Activated T-helper 17 cell treated with anti-CD3 and anti-CD28 coated beads, Interleukin-2, amount 50 U/mL, for 72 hours (primary cell): ENCODE measurements around the gene GSK3B. TPM values are rescaled to one million over a fixed set of nuclear protein-coding genes. Genes with fewer than 3 reads are reported as not detected.

Experiments used
- ATAC-seq: fragments of 150-1000 bp; cut with Tn5 transposase; replicated peaks from 2 replicates; pipeline ENCODE4 v1.10.0; 2021; ENCODE audit warnings: mild to moderate bottlenecking, moderate library complexity
- H3K27ac Mint-ChIP-seq: one replicate; pipeline ENCODE4 v1.8.0; 2022; ENCODE audit warnings: mixed read lengths
- H3K27me3 Mint-ChIP-seq: one replicate; pipeline ENCODE4 v1.8.0; 2022; ENCODE audit warnings: mixed read lengths
- H3K36me3 Mint-ChIP-seq: one replicate; pipeline ENCODE4 v1.8.0; 2022; ENCODE audit warnings: low read depth, mild to moderate bottlenecking, mixed read lengths
- H3K4me1 Mint-ChIP-seq: one replicate; pipeline ENCODE4 v1.8.0; 2022; ENCODE audit warnings: mixed read lengths
- H3K4me3 Mint-ChIP-seq: one replicate; pipeline ENCODE4 v1.8.0; 2022; ENCODE audit warnings: mild to moderate bottlenecking, mixed read lengths
- H3K9me3 Mint-ChIP-seq: one replicate; pipeline ENCODE4 v1.8.0; 2022; ENCODE audit warnings: mixed read lengths
- total RNA-seq, 2 donors: library from RNA; stranded (reverse); gene quantifications; one replicate each; pipeline ENCODE4 v1.2.3, GENCODE V29; 2022

GSK3B gene
- total RNA-seq, 2 donors from 2014 or later: 31.5 to 36.9 TPM

- Mint-ChIP-seq H3K4me3 (no peak overlapping the region), H3K27ac (no peak overlapping the region), H3K4me1 (no peaks in the 10 kb centered on the region), H3K36me3 (no peaks in the 10 kb centered on the region), H3K9me3 (no peaks in the 10 kb centered on the region), H3K27me3 (no peaks in the 10 kb centered on the region)
- ATAC-seq: no peak
These were observed 19.2 kb upstream of the GSK3B start for GRCh38 chr3:120113128-120114116.

GRCh38 chr3:120111898-120112297, 17.7 kb upstream of the GSK3B start:
- Mint-ChIP-seq H3K4me3 (no peak overlapping the region), H3K27me3 (no peaks in the 10 kb centered on the region), H3K27ac (no peak overlapping the region), H3K4me1 (no peaks in the 10 kb centered on the region), H3K9me3 (no peaks in the 10 kb centered on the region), H3K36me3 (no peaks in the 10 kb centered on the region)
- ATAC-seq: no peak

DNA sequence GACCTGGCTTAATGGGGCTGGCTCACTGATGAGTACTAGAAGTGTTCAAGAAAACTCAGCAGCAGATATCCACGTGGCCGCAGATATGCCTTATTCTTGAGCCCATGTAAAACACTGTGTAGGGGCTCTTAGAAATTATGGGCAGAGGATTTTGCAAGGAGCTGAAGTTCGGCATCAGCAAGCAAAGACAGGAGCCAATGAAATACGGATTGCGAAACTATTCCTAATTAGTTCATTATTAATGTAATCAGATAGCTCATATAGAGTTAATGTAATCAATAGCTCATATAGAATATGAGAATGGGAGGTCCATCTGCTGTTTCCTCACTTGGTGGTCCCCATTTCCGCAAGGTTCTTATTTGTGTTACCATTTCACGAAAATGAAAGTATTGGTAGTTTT, 9.0 kb upstream of the GSK3B start:
- ATAC-seq: no peak
- Mint-ChIP-seq H3K9me3 (no peaks in the 10 kb centered on the region), H3K4me3 (no peak overlapping the region), H3K27ac (no peak overlapping the region), H3K36me3 (peaks cover 9% of the 10 kb centered on the region), H3K4me1 (no peaks in the 10 kb centered on the region), H3K27me3 (no peaks in the 10 kb centered on the region)

DNA sequence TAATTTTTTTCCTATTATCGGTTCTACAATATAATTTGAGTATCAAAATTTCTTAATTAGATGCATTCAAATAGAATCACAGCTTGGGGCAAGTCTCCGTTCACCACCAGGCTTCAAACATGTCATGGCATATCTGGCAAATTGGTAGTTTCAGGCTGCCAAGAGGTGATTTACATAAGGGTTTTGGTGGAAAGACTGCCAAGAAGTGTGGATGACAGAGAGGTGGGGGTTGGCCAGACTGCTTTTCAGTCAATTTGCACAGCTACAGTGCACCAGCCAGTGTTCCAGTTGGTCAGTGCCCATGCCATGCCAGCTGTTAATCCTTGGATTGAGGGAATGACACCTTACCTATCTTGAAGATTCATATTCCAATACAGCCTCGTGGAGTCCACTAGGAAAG, 8.4 kb upstream of the GSK3B start:
- no peak overlapping the region for H3K4me3 Mint-ChIP-seq
- no peak for ATAC-seq
- no peaks in the 10 kb centered on the region for H3K4me1 Mint-ChIP-seq
- no peak overlapping the region for H3K27ac Mint-ChIP-seq
- peaks cover 9% of the 10 kb centered on the region for H3K36me3 Mint-ChIP-seq
- no peaks in the 10 kb centered on the region for H3K9me3 Mint-ChIP-seq
- no peaks in the 10 kb centered on the region for H3K27me3 Mint-ChIP-seq

GRCh38 chr3:120102232-120102631, 8.0 kb upstream of the GSK3B start:
- ATAC-seq: no peak
- H3K4me3 Mint-ChIP-seq: no peak overlapping the region
- H3K36me3 Mint-ChIP-seq: peaks cover 9% of the 10 kb centered on the region
- H3K27ac Mint-ChIP-seq: no peak overlapping the region
- H3K4me1 Mint-ChIP-seq: no peaks in the 10 kb centered on the region
- no peaks in the 10 kb centered on the region for H3K27me3 Mint-ChIP-seq
- no peaks in the 10 kb centered on the region for H3K9me3 Mint-ChIP-seq

- no peak for ATAC-seq
- H3K4me3 Mint-ChIP-seq: no peak overlapping the region
- H3K9me3 Mint-ChIP-seq: no peaks in the 10 kb centered on the region
- no peaks in the 10 kb centered on the region for H3K27me3 Mint-ChIP-seq
- H3K36me3 Mint-ChIP-seq: peaks cover 9% of the 10 kb centered on the region
- H3K27ac Mint-ChIP-seq: no peak overlapping the region
- no peaks in the 10 kb centered on the region for H3K4me1 Mint-ChIP-seq
These were observed 7.4 kb upstream of the GSK3B start for GRCh38 chr3:120101624-120102023.

- Mint-ChIP-seq H3K4me3 (no peak overlapping the region), H3K27ac (no peak overlapping the region), H3K9me3 (no peaks in the 10 kb centered on the region), H3K4me1 (peaks cover 5% of the 10 kb centered on the region), H3K36me3 (peaks cover 12% of the 10 kb centered on the region), H3K27me3 (no peaks in the 10 kb centered on the region)
- no peak for ATAC-seq
These were observed 6.5 kb upstream of the GSK3B start for GRCh38 chr3:120100711-120101110.

DNA sequence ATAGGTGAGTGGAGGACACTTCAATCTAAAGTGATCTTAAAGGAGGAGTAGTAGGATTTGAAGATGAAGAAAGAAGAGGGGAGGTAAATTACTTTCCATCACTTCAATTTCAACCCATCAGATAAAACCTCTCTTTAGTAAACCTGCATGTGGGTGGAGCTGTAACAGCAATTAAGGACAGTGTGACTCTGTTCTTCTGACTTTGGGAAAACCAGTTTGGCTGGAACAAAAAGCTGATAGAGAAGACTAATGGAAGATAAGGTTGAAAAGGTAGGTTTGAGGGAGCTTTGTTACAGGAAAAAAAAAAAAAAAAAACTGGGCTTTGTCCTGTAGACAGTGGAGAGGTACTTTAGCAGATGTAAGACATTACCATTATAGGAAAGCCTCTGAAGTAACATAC, 4.5 kb upstream of the GSK3B start:
- H3K27me3 Mint-ChIP-seq: no peaks in the 10 kb centered on the region
- no peak overlapping the region for H3K4me3 Mint-ChIP-seq
- H3K36me3 Mint-ChIP-seq: peaks cover 28% of the 10 kb centered on the region
- no peak for ATAC-seq
- peaks cover 5% of the 10 kb centered on the region for H3K4me1 Mint-ChIP-seq
- no peaks in the 10 kb centered on the region for H3K9me3 Mint-ChIP-seq
- H3K27ac Mint-ChIP-seq: no peak overlapping the region

GRCh38 chr3:120095979-120096426, 1.8 kb upstream of the GSK3B start:
- Mint-ChIP-seq H3K4me3 (no peak overlapping the region), H3K9me3 (no peaks in the 10 kb centered on the region), H3K4me1 (peaks cover 5% of the 10 kb centered on the region), H3K27me3 (no peaks in the 10 kb centered on the region), H3K27ac (no peak overlapping the region), H3K36me3 (peaks cover 28% of the 10 kb centered on the region)
- no peak for ATAC-seq

GRCh38 chr3:120095226-120095978, 1.2 kb upstream of the GSK3B start:
- Mint-ChIP-seq H3K4me3 (no peak overlapping the region), H3K9me3 (no peaks in the 10 kb centered on the region), H3K27ac (no peak overlapping the region), H3K27me3 (no peaks in the 10 kb centered on the region), H3K36me3 (peaks cover 28% of the 10 kb centered on the region), H3K4me1 (peaks cover 5% of the 10 kb centered on the region)
- peak; percentile 53 for ATAC-seq

- ATAC-seq: peak; percentile 75
- peaks cover 28% of the 10 kb centered on the region for H3K36me3 Mint-ChIP-seq
- no peak overlapping the region for H3K4me3 Mint-ChIP-seq
These were observed 554 bp upstream of the GSK3B start for GRCh38 chr3:120094776-120095225.

DNA sequence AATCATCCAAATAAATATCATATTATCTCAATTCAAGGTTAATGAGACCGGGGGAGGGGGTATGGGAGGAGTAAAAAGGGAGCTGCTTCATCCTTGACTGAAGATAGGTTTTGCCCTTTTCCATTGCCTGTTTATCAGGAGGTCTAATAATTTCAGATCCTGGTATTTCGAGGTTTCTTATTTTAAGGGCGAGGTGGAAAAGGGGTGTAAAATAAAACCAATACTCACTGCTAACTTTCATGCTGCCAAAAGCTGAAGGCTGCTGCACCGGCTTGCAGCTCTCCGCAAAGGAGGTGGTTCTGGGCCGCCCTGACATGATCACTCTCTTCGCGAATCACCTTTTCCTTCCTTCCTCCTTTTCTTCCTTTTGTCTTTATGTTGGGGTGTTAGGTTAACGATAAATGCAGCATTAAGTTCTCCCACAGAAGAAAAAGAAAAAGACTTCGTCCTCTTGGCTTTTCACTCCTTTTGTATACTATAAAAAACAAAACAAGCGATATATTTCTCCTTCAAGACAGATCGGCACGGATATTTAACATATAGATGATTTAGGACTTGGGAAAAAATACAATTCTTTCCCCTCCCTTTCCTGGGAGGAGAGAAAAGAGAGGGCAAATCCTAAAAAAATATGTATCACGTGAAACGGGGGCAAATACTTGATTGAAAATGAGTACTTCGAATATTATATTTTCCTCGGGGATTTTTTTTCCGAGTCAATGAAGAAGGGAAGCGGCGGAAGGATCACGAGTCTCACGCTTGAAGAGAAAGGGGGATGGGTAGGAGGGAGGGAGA, 932 bp downstream of the GSK3B start:
- Mint-ChIP-seq H3K4me3 (no peak overlapping the region), H3K9me3 (no peaks in the 10 kb centered on the region), H3K36me3 (peaks cover 19% of the 10 kb centered on the region), H3K4me1 (peaks cover 15% of the 10 kb centered on the region), H3K27me3 (no peaks in the 10 kb centered on the region), H3K27ac (no peak overlapping the region)
- no peak for ATAC-seq

More at GRCh38 chr3:120094776-120095225, 554 bp upstream of the GSK3B start:
- Mint-ChIP-seq H3K27me3 (no peaks in the 10 kb centered on the region), H3K27ac (no peak overlapping the region), H3K9me3 (no peaks in the 10 kb centered on the region), H3K4me1 (peaks cover 5% of the 10 kb centered on the region)

DNA sequence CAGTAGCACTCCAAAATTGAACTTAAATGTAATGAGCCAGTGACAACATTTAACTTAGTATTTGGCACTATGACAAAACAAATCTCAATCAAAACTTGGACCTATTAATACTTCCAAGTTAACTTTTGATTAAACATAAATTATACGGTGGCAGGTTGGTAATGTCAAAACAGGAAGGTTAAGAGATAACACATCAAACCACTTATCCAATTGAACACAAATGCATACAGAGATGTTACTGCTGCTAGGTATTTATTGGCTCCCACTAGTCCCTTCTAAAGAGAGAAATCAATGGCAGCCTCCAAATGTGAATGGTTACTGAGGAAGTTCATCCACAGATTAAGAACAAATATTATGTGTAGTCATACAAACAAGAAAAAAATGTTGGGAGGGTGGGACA, 1.8 kb downstream of the GSK3B start:
- no peaks in the 10 kb centered on the region for H3K9me3 Mint-ChIP-seq
- no peak overlapping the region for H3K27ac Mint-ChIP-seq
- H3K36me3 Mint-ChIP-seq: peaks cover 19% of the 10 kb centered on the region
- no peaks in the 10 kb centered on the region for H3K27me3 Mint-ChIP-seq
- no peak for ATAC-seq
- peaks cover 15% of the 10 kb centered on the region for H3K4me1 Mint-ChIP-seq
- no peak overlapping the region for H3K4me3 Mint-ChIP-seq

GRCh38 chr3:120090422-120090821, 3.8 kb downstream of the GSK3B start:
- Mint-ChIP-seq H3K4me1 (peaks cover 18% of the 10 kb centered on the region), H3K27me3 (no peaks in the 10 kb centered on the region), H3K4me3 (no peak overlapping the region), H3K36me3 (peaks cover 24% of the 10 kb centered on the region), H3K27ac (no peak overlapping the region), H3K9me3 (no peaks in the 10 kb centered on the region)
- ATAC-seq: no peak
